Calu3 (cell line): ENCODE measurements around the gene OR1L6. TPM values are rescaled to one million over a fixed set of nuclear protein-coding genes. Genes with fewer than 3 reads are reported as not detected.

Experiments used
- BruUV-seq: library from RNA; stranded (reverse); fragments of 400-500 nt; replicated peaks from 2 replicates; lab custom pipeline; 2021; lab: Mats Ljungman, UMichigan
- CTCF ChIA-PET: fragments of 300-600 bp; sonication (Branson Sonifier 250); formaldehyde crosslinking; loops from one replicate; lab custom pipeline; 2022; ENCODE audit warnings: antibody characterized with exemption; lab: Charles Lee
- DNase-seq: peaks from one replicate; pipeline ENCODE4 v3.0.0; 2022
- H3K27ac Mint-ChIP-seq: one replicate; pipeline ENCODE4 v1.8.0; 2022; ENCODE audit warnings: mixed read lengths; ENCODE audit not compliant: unreplicated experiment
- H3K27me3 Mint-ChIP-seq: one replicate; pipeline ENCODE4 v1.8.0; 2022; ENCODE audit warnings: mixed read lengths; ENCODE audit not compliant: unreplicated experiment
- H3K36me3 Mint-ChIP-seq: one replicate; pipeline ENCODE4 v1.8.0; 2022; ENCODE audit warnings: mild to moderate bottlenecking, moderate library complexity, mixed read lengths; ENCODE audit not compliant: insufficient read depth, unreplicated experiment
- H3K4me1 Mint-ChIP-seq: one replicate; pipeline ENCODE4 v1.8.0; 2022; ENCODE audit warnings: mild to moderate bottlenecking, low read depth, mixed read lengths; ENCODE audit not compliant: unreplicated experiment
- H3K4me3 Mint-ChIP-seq: one replicate; pipeline ENCODE4 v1.8.0; 2022; ENCODE audit warnings: mild to moderate bottlenecking, low read depth, moderate library complexity, mixed read lengths; ENCODE audit not compliant: unreplicated experiment
- H3K9me3 Mint-ChIP-seq: one replicate; pipeline ENCODE4 v1.8.0; 2022; ENCODE audit warnings: low read depth, mixed read lengths; ENCODE audit not compliant: unreplicated experiment
- CTCF ChIP-seq: fragments of 200-600 bp; IDR thresholded peaks from one replicate; pipeline ENCODE4 v1.8.0; 2022; ENCODE audit warnings: antibody characterized with exemption; ENCODE audit not compliant: unreplicated experiment
- intact Hi-C: fragments of 100-400 bp; cut with micrococcal nuclease; formaldehyde crosslinking; loops from one replicate; pipeline ENCODE4 v1.10.0; 2022; ENCODE audit not compliant: unreplicated experiment
- total RNA-seq: library from RNA; stranded (reverse); gene quantifications from 2 replicates; pipeline ENCODE4 v1.2.3, GENCODE V29; 2022

Gene OR1L6
- total RNA-seq, 1 experiment from 2014 or later: not detected

DNA sequence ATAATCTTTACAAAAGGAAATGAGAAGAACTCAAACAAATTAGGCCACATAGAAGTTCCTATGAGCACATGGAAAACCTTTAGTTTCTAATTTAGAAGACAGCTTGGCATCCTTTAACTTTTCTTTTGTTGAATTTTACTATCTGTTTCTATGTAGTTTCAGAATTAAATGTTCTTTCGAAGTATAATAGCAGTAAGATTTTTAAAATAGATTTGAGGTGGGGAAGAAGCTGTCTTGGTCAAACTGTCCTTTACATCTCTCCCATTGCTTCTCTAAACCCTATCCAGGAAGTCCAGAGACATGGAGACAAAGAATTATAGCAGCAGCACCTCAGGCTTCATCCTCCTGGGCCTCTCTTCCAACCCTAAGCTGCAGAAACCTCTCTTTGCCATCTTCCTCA is 18.4 kb upstream of the OR1L6 start, which contains the start of gene OR1L4:
TSS of gene OR1L4 (plus strand) at position 301 of the 400 bp plus-strand sequence. CDS start at position 301, 0 bp downstream.
- H3K27ac Mint-ChIP-seq: no peak within 1 kb of the TSS
- H3K27me3 Mint-ChIP-seq: no peaks in the 10 kb centered on the region
- no peaks in the 10 kb centered on the region for H3K36me3 Mint-ChIP-seq
- no peak within 1 kb of the TSS for H3K4me3 Mint-ChIP-seq
- no TSS peak for BruUV-seq
- intact Hi-C loops: no loop called here
- CTCF ChIA-PET: no interaction called here
- H3K9me3 Mint-ChIP-seq: peaks cover 3% of the 10 kb centered on the region
- TF ChIP-seq CTCF: no peak
- no peaks in the 10 kb centered on the region for H3K4me1 Mint-ChIP-seq
- DNase-seq: no peak

DNA sequence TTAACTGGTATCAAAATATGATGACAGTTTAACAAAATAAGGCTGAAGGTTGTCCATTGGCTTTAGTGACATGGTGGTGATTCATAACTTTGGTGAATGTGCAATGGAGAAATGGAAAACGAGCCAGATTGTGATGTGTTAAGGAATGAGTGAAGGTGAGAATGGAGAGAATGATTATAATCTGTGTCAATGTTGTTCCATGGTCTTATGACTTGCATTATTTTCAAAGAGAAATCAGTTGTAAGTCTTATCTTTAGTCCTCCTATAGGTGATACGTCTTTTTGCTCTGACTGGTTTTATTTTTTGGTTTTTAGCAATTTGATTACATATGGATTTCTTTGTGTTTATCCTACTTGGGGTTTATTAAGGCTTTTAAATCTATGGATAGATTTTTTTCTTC is 12.7 kb downstream of the OR1L6 start:
- H3K27me3 Mint-ChIP-seq: peaks cover 21% of the 10 kb centered on the region
- BruUV-seq: no TSS peak
- peaks cover 7% of the 10 kb centered on the region for H3K9me3 Mint-ChIP-seq
- no peak overlapping the region for H3K27ac Mint-ChIP-seq
- H3K36me3 Mint-ChIP-seq: no peaks in the 10 kb centered on the region
- CTCF ChIA-PET: no interaction called here
- no peak for TF ChIP-seq CTCF
- H3K4me3 Mint-ChIP-seq: no peak overlapping the region
- intact Hi-C loops: no loop called here
- no peaks in the 10 kb centered on the region for H3K4me1 Mint-ChIP-seq
- DNase-seq: no peak

- CTCF ChIA-PET: no interaction called here
- Mint-ChIP-seq H3K36me3 (no peaks in the 10 kb centered on the region), H3K4me3 (no peak overlapping the region), H3K9me3 (peaks cover 3% of the 10 kb centered on the region), H3K27me3 (peaks cover 5% of the 10 kb centered on the region), H3K4me1 (no peaks in the 10 kb centered on the region), H3K27ac (no peak overlapping the region)
- intact Hi-C loops: no loop called here
- no peak for DNase-seq
- TF ChIP-seq CTCF: no peak
- BruUV-seq: no TSS peak
These were observed 25.7 kb downstream of the OR1L6 start for GRCh38 chr9:122767817-122768216.

DNA sequence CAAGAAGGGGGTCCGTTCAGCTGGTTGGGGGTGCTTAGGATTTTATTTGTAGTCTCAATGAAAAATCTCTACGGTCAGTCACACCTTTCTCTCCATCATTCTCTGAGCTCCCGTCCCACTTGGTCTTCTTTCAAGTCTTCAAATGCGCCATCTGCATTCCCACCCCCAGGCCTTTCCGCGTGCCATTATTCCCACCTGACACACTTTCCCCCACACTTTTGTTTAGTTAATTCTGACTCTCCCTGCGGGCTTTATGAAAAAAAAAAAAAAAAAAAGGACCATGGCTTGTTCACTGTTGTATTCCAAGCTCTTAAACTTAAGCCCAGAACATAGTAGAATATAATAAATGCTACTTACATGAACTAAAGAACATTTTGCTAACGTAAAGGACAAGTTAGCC is 34.9 kb downstream of the OR1L6 start:
- TF ChIP-seq CTCF: no peak
- BruUV-seq: no TSS peak
- H3K27me3 Mint-ChIP-seq: no peaks in the 10 kb centered on the region
- CTCF ChIA-PET: interaction anchor here (0.7 kb wide), 1 partner anchor 19 kb away, joined by 6 read pairs; no protein-coding TSS in a partner anchor
- DNase-seq: no peak
- H3K4me1 Mint-ChIP-seq: peaks cover 15% of the 10 kb centered on the region
- H3K4me3 Mint-ChIP-seq: no peak overlapping the region
- intact Hi-C loops: no loop called here
- no peaks in the 10 kb centered on the region for H3K36me3 Mint-ChIP-seq
- no peak overlapping the region for H3K27ac Mint-ChIP-seq
- H3K9me3 Mint-ChIP-seq: no peaks in the 10 kb centered on the region
